Measurements from ENCODE around the gene DRC7.

DNA sequence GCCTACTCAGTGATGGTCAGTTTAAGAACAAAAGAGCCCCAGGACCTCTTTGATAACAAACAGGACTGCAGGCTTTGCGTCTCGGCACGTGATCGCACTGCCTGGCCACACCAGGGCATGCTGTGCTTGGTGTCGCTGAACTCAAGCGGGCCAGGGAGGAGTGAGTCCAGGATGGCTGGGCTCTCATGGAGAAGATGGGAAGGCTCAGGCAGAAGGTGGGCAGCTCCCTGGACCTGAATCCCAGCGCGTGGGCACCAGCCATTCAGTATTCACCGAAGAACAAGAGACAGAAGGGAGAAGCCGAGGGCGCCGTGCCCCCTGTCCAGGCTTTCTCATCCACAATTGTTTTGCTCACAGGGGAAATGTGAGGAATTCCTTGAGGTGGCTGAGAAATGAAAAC, 52.9 kb downstream of the DRC7 start:
- TF ChIP-seq EP300 (IDR thresholded peaks at IDR 0.05; ENCODE audit: low read length) (no peak), GTF2F1 (IDR thresholded peaks at IDR 0.05; ENCODE audit: low read depth, low read length) (no peak), WHSC1 (IDR thresholded peaks at IDR 0.05; ENCODE audit: low read length) (no peak), ZZZ3 (IDR thresholded peaks at IDR 0.05) (no peak)
